ENCODE data around the gene EPHA4. TPM values are rescaled to one million over a fixed set of nuclear protein-coding genes. Genes with fewer than 3 reads are reported as not detected.

EPHA4 gene
- total and polyA plus RNA-seq, 2 of the 4 experiments (the other 2 are of a cell fraction) = 36.9 to 132 TPM

GRCh38 chr2:221569425-221569845 is 2.7 kb downstream of the EPHA4 start:
- peak overlapping the region; percentile 92; the same call in 1 of the 2 replicates for H3K4me3 ChIP-seq (ENCODE audit: insufficient read depth, low read depth, low read length)
- no peak for ATAC-seq (ENCODE audit: low read depth)

More at GRCh38 chr2:221569425-221569845, 2.7 kb downstream of the EPHA4 start:
- Histone ChIP-seq H2AFZ (replicated peaks; ENCODE audit: low read length, poor library complexity) (peak overlapping the region; percentile 70), H3K4ac (ENCODE audit: low read depth, low read length) (0 out of 2 replicates have a peak overlapping the region, but pooled peaks have one; percentile 13), H3K23ac (ENCODE audit: low read depth, low read length) (peak overlapping the region; percentile 87), H2BK20ac (ENCODE audit: low read depth, low read length) (no peak overlapping the region), H3K9me1 (ENCODE audit: insufficient read depth, low read length) (peaks cover 10% of the 10 kb centered on the region; the same call in 1 of the 2 replicates), H2BK15ac (ENCODE audit: low read depth, low read length) (no peak overlapping the region; the same call in 2 of the 3 replicates), H4K20me1 (ENCODE audit: insufficient read depth, low read length) (peaks cover 23% of the 10 kb centered on the region), H3K4me1 (ENCODE audit: control insufficient read depth, insufficient read depth, low read length) (peaks cover 3% of the 10 kb centered on the region), H4K91ac (ENCODE audit: insufficient read depth, low read depth, low read length) (no peak overlapping the region), H3K79me1 (ENCODE audit: low read depth in 1 of 2, low read length in 2 of 2) (peaks cover 11 to 36% of the 10 kb centered on the region in 2 experiments; a peak in 3 of 4 replicates), H3K18ac (ENCODE audit: low read depth, low read length) (no peak overlapping the region), H2AK9ac (replicated peaks; ENCODE audit: low read depth, low read length, poor library complexity) (no peak overlapping the region), H3K27ac (ENCODE audit: insufficient read depth, low read length) (no peak overlapping the region), H3K27me3 (ENCODE audit: control insufficient read depth, insufficient read depth, low read length) (no peaks in the 10 kb centered on the region), H3K14ac (replicated peaks; ENCODE audit: low read depth, low read length) (no peak overlapping the region), H3K4me2 (ENCODE audit: low read depth, low read length) (peak overlapping the region; percentile 98), H2BK5ac (ENCODE audit: low read depth, low read length, poor library complexity, severe bottlenecking) (no peak overlapping the region), H4K5ac (ENCODE audit: low read depth, low read length) (no peak overlapping the region), H3K56ac (ENCODE audit: extremely low read depth, insufficient read depth, low read length) (no peak overlapping the region), H3K36me3 (ENCODE audit: control insufficient read depth, insufficient read depth, low read length) (peaks cover 4% of the 10 kb centered on the region; the same call in 1 of the 2 replicates), H2BK120ac (ENCODE audit: low read depth, low read length) (peak overlapping the region; percentile 10; the same call in 1 of the 2 replicates), H3K9ac (ENCODE audit: low read depth, low read length) (peak overlapping the region; percentile 5; the same call in 1 of the 2 replicates), H3K9me3 (ENCODE audit: control insufficient read depth, insufficient read depth, low read length) (no peaks in the 10 kb centered on the region), H4K8ac (ENCODE audit: low read depth in 2 of 2, low read length in 2 of 2) (no peak overlapping the region), H2AK5ac (ENCODE audit: low read depth, low read length) (peak overlapping the region; percentile 35; the same call in 1 of the 2 replicates)
- no TSS peak for BruUV-seq (replicated peaks)
- in situ Hi-C loops (cut with MboI; ENCODE audit: low sequenced_read_pairs) (no loop called here), dilution Hi-C loops (cut with HindIII; ENCODE audit: low sequenced_read_pairs, unreplicated experiment) (no loop called here), intact Hi-C loops (cut with micrococcal nuclease) (loop anchor here (5.0 kb wide), 1 partner anchor 67 kb away; no protein-coding TSS in a partner anchor)
- ChIA-PET CTCF (no interaction called here), POLR2A (ENCODE audit: unreplicated experiment) (no interaction called here)
- no peak for TF ChIP-seq CTCF (conservative IDR thresholded peaks at IDR 0.05; ENCODE audit: low read depth, low read length)
- TF ChIP-seq MAFK (IDR thresholded peaks at IDR 0.05; ENCODE audit: low read depth, low read length) = no peak
- no peak for TF ChIP-seq RCOR1 (IDR thresholded peaks at IDR 0.05; ENCODE audit: insufficient replicate concordance, low read length)
- no peak for TF ChIP-seq RFX5 (IDR thresholded peaks at IDR 0.05; ENCODE audit: low read depth, low read length)
- no peak for TF ChIP-seq MXI1 (IDR thresholded peaks at IDR 0.05; ENCODE audit: borderline replicate concordance, low read depth, low read length)
- no peak for TF ChIP-seq CEBPB (IDR thresholded peaks at IDR 0.05; ENCODE audit: low read depth, low read length)
- no peak for TF ChIP-seq ELK1 (IDR thresholded peaks at IDR 0.05; ENCODE audit: borderline replicate concordance, low read depth, low read length)
- TF ChIP-seq USF2 (IDR thresholded peaks at IDR 0.05; ENCODE audit: low read depth, low read length) = no peak
- no peak for TF ChIP-seq SMC3 (IDR thresholded peaks at IDR 0.05; ENCODE audit: low read depth, low read length)
- no peak for TF ChIP-seq BHLHE40 (IDR thresholded peaks at IDR 0.05; ENCODE audit: low read depth, low read length)
- TF ChIP-seq RAD21 (IDR thresholded peaks at IDR 0.05; ENCODE audit: low read length) = no peak
- TF ChIP-seq FOS (IDR thresholded peaks at IDR 0.05; ENCODE audit: low read depth, low read length) = no peak
- TF ChIP-seq NFE2L2 (IDR thresholded peaks at IDR 0.05; ENCODE audit: low read depth, low read length) = no peak
- TF ChIP-seq POLR2A (IDR thresholded peaks at IDR 0.05; ENCODE audit: low read depth, low read length) = no peak
- TF ChIP-seq CHD1 (IDR thresholded peaks at IDR 0.05; ENCODE audit: low read depth, low read length) = no peak
- no peak for TF ChIP-seq MAZ (IDR thresholded peaks at IDR 0.05; ENCODE audit: borderline replicate concordance, low read depth, low read length)
- no peak for DNase-seq
- WGBS, 2 experiments (ENCODE audit: extremely low coverage in 2 of 2, insufficient read length in 1 of 2) = no CpG with 5 or more reads among the region's 14 CpGs
